ENCODE results near the gene CARD10. TPM values are rescaled to one million over a fixed set of nuclear protein-coding genes. Genes with fewer than 3 reads are reported as not detected.
"Not testable (repeated sequence)": the region's sequence is repeated elsewhere in the genome, so short reads cannot be mapped to it uniquely, and the experiment has no call there.

The CARD10 gene
- total RNA-seq, 2 experiments from 2014 or later: not detected

GRCh38 chr22:37538590-37539357, 19.6 kb upstream of the CARD10 start:
- Mint-ChIP-seq H3K4me1 (ENCODE audit: low read depth) (peaks cover 34% of the 10 kb centered on the region), H3K4me3 (no peak overlapping the region), H3K27ac (no peak overlapping the region), H3K27me3 (ENCODE audit: low read depth) (peaks cover 11% of the 10 kb centered on the region), H3K36me3 (ENCODE audit: low read depth) (no peaks in the 10 kb centered on the region), H3K9me3 (no peaks in the 10 kb centered on the region)
- intact Hi-C loops (cut with micrococcal nuclease): loop anchor here (1.0 kb wide), 3 partner anchors 29 to 70 kb away; partner anchors contain the start of gene GGA1
- peak; percentile 97 for DNase-seq
- CTCF ChIA-PET: interaction anchor here (0.8 to 16.8 kb wide), 12 partner anchors 10 to 142 kb away, joined by 3 to 496 read pairs (median 5); partner anchors contain the start of genes CDC42EP1, GGA1 and MFNG

- CTCF ChIA-PET: no interaction called here
- intact Hi-C loops (cut with micrococcal nuclease): no loop called here
- Mint-ChIP-seq H3K4me1 (ENCODE audit: low read depth) (peaks cover 22% of the 10 kb centered on the region), H3K9me3 (no peaks in the 10 kb centered on the region), H3K36me3 (ENCODE audit: low read depth) (no peaks in the 10 kb centered on the region), H3K27me3 (ENCODE audit: low read depth) (peaks cover 6% of the 10 kb centered on the region), H3K27ac (no peak overlapping the region), H3K4me3 (no peak overlapping the region)
- DNase-seq: no peak
These were observed 15.9 kb upstream of the CARD10 start for GRCh38 chr22:37535159-37535558.

- peaks cover 29% of the 10 kb centered on the region for H3K4me1 Mint-ChIP-seq (ENCODE audit: low read depth)
- H3K9me3 Mint-ChIP-seq: no peaks in the 10 kb centered on the region
- DNase-seq: no peak
- no peak overlapping the region for H3K27ac Mint-ChIP-seq
- CTCF ChIA-PET: interaction anchor here (1.4 kb wide), 1 partner anchor 33 kb away, joined by 9 read pairs; no protein-coding TSS in a partner anchor
- intact Hi-C loops (cut with micrococcal nuclease): no loop called here
- no peaks in the 10 kb centered on the region for H3K36me3 Mint-ChIP-seq (ENCODE audit: low read depth)
- no peak overlapping the region for H3K4me3 Mint-ChIP-seq
- peaks cover 4% of the 10 kb centered on the region for H3K27me3 Mint-ChIP-seq (ENCODE audit: low read depth)
These were observed 15.2 kb upstream of the CARD10 start for GRCh38 chr22:37534445-37534844.

GRCh38 chr22:37533995-37534394, 14.8 kb upstream of the CARD10 start:
- peak; percentile 44 for DNase-seq

GRCh38 chr22:37529652-37530345, 10.6 kb upstream of the CARD10 start:
- H3K4me1 Mint-ChIP-seq (ENCODE audit: low read depth): peaks cover 19% of the 10 kb centered on the region
- no peaks in the 10 kb centered on the region for H3K9me3 Mint-ChIP-seq
- no peaks in the 10 kb centered on the region for H3K27me3 Mint-ChIP-seq (ENCODE audit: low read depth)
- no peak overlapping the region for H3K4me3 Mint-ChIP-seq
- DNase-seq: peak; percentile 42
- intact Hi-C loops (cut with micrococcal nuclease): no loop called here
- H3K27ac Mint-ChIP-seq: no peak overlapping the region
- CTCF ChIA-PET: interaction anchor here (0.8 to 1.6 kb wide), 3 partner anchors 10 to 63 kb away, joined by 3 to 6 read pairs (median 4); no protein-coding TSS in a partner anchor
- H3K36me3 Mint-ChIP-seq (ENCODE audit: low read depth): no peaks in the 10 kb centered on the region

More at GRCh38 chr22:37533995-37534394, 14.8 kb upstream of the CARD10 start:
- CTCF ChIA-PET: interaction anchor here (1.2 to 1.4 kb wide), 2 partner anchors 33 to 59 kb away, joined by 4 to 9 read pairs; no protein-coding TSS in a partner anchor
- Mint-ChIP-seq H3K9me3 (no peaks in the 10 kb centered on the region), H3K4me3 (no peak overlapping the region), H3K27me3 (ENCODE audit: low read depth) (peaks cover 2% of the 10 kb centered on the region), H3K27ac (no peak overlapping the region), H3K36me3 (ENCODE audit: low read depth) (no peaks in the 10 kb centered on the region), H3K4me1 (ENCODE audit: low read depth) (peaks cover 26% of the 10 kb centered on the region)
- intact Hi-C loops (cut with micrococcal nuclease): no loop called here

GRCh38 chr22:37527952-37528351, 8.7 kb upstream of the CARD10 start:
- H3K9me3 Mint-ChIP-seq; DNase-seq; H3K4me3 Mint-ChIP-seq; H3K27ac Mint-ChIP-seq; H3K4me1 Mint-ChIP-seq (ENCODE audit: low read depth); H3K27me3 Mint-ChIP-seq (ENCODE audit: low read depth); H3K36me3 Mint-ChIP-seq (ENCODE audit: low read depth); intact Hi-C loops (cut with micrococcal nuclease): not testable (repeated sequence)
- CTCF ChIA-PET: interaction anchor here (0.6 to 1.2 kb wide), 3 partner anchors 22 to 151 kb away, joined by 4 to 5 read pairs (median 4); no protein-coding TSS in a partner anchor

GRCh38 chr22:37527081-37527752, 8.0 kb upstream of the CARD10 start:
- H3K27ac Mint-ChIP-seq; DNase-seq; H3K9me3 Mint-ChIP-seq; H3K4me1 Mint-ChIP-seq (ENCODE audit: low read depth); intact Hi-C loops (cut with micrococcal nuclease); H3K36me3 Mint-ChIP-seq (ENCODE audit: low read depth); H3K4me3 Mint-ChIP-seq: not testable (repeated sequence)
- peaks cover 10% of the 10 kb centered on the region for H3K27me3 Mint-ChIP-seq (ENCODE audit: low read depth)
- CTCF ChIA-PET: interaction anchor here (0.6 to 1.0 kb wide), 3 partner anchors 11 to 152 kb away, joined by 4 to 8 read pairs (median 5); no protein-coding TSS in a partner anchor

- CTCF ChIA-PET: no interaction called here
- DNase-seq: no peak
- Mint-ChIP-seq H3K9me3 (no peaks in the 10 kb centered on the region), H3K4me1 (ENCODE audit: low read depth) (peaks cover 7% of the 10 kb centered on the region), H3K27me3 (ENCODE audit: low read depth) (peaks cover 11% of the 10 kb centered on the region), H3K27ac (no peak overlapping the region), H3K4me3 (no peak overlapping the region), H3K36me3 (ENCODE audit: low read depth) (no peaks in the 10 kb centered on the region)
- intact Hi-C loops (cut with micrococcal nuclease): no loop called here
These were observed 7.2 kb upstream of the CARD10 start for GRCh38 chr22:37526376-37526775.

- peaks cover 7% of the 10 kb centered on the region for H3K4me1 Mint-ChIP-seq (ENCODE audit: low read depth)
- intact Hi-C loops (cut with micrococcal nuclease): no loop called here
- peaks cover 17% of the 10 kb centered on the region for H3K27me3 Mint-ChIP-seq (ENCODE audit: low read depth)
- CTCF ChIA-PET: interaction anchor here (0.5 to 0.7 kb wide), 2 partner anchors 65 to 66 kb away, joined by 3 to 4 read pairs; no protein-coding TSS in a partner anchor
- no peak overlapping the region for H3K4me3 Mint-ChIP-seq
- DNase-seq: no peak
- H3K27ac Mint-ChIP-seq: no peak overlapping the region
- no peaks in the 10 kb centered on the region for H3K36me3 Mint-ChIP-seq (ENCODE audit: low read depth)
- no peaks in the 10 kb centered on the region for H3K9me3 Mint-ChIP-seq
These were observed 6.6 kb upstream of the CARD10 start for GRCh38 chr22:37525746-37526350.

- no peak overlapping the region for H3K4me3 Mint-ChIP-seq
- no peaks in the 10 kb centered on the region for H3K36me3 Mint-ChIP-seq (ENCODE audit: low read depth)
- H3K4me1 Mint-ChIP-seq (ENCODE audit: low read depth): peaks cover 7% of the 10 kb centered on the region
- intact Hi-C loops (cut with micrococcal nuclease): no loop called here
- H3K27me3 Mint-ChIP-seq (ENCODE audit: low read depth): peaks cover 21% of the 10 kb centered on the region
- CTCF ChIA-PET: interaction anchor here (0.5 to 0.7 kb wide), 2 partner anchors 66 to 67 kb away, joined by 3 to 4 read pairs; no protein-coding TSS in a partner anchor
- H3K9me3 Mint-ChIP-seq: no peaks in the 10 kb centered on the region
- H3K27ac Mint-ChIP-seq: no peak overlapping the region
- no peak for DNase-seq
These were observed 6.0 kb upstream of the CARD10 start for GRCh38 chr22:37525073-37525745.

- Mint-ChIP-seq H3K27me3 (ENCODE audit: low read depth) (peaks cover 33% of the 10 kb centered on the region), H3K36me3 (ENCODE audit: low read depth) (no peaks in the 10 kb centered on the region), H3K4me3 (no peak overlapping the region), H3K4me1 (ENCODE audit: low read depth) (peaks cover 5% of the 10 kb centered on the region), H3K27ac (no peak overlapping the region), H3K9me3 (no peaks in the 10 kb centered on the region)
- intact Hi-C loops (cut with micrococcal nuclease): no loop called here
- DNase-seq: no peak
- CTCF ChIA-PET: no interaction called here
These were observed 3.3 kb upstream of the CARD10 start for GRCh38 chr22:37522482-37522881.

Data from activated naive CD4-positive, alpha-beta T cell treated with anti-CD3 and anti-CD28 coated beads for 36 hours (primary cell).